Heart right ventricle (tissue), 16 donors: ENCODE data around the gene COL12A1. TPM values are rescaled to one million over a fixed set of nuclear protein-coding genes. Genes with fewer than 3 reads are reported as not detected.
A peak's percentile ranks its signal among the peaks of the same experiment; 100 is the strongest.

ENCODE experiments used
- ATAC-seq, 8 donors: fragments of 200-7000 bp; cut with Tn5 transposase; one replicate each; pipeline ENCODE4 v1.9.1; 2020; ENCODE audit warnings: mild to moderate bottlenecking in 8 of 8, moderate library complexity in 8 of 8, moderate number of reproducible peaks in 1 of 8
- DNase-seq, 2 donors: peaks; one replicate each; pipeline ENCODE4 v3.0.0-alpha.2; 2020
- H3K27ac ChIP-seq, 10 donors: fragments of 200-600 bp; sonication (generic) in 2 of 10; one replicate each; pipeline versions ENCODE4 v1.5.0 to v1.8.0; 2020 to 2022; ENCODE audit warnings: mild to moderate bottlenecking in 3 of 10
- H3K27me3 ChIP-seq, 7 donors: fragments of 200-600 bp; one replicate each; pipeline ENCODE4 v1.8.0; 2021 to 2022; ENCODE audit warnings: mild to moderate bottlenecking in 2 of 7
- H3K36me3 ChIP-seq, 9 donors: fragments of 200-600 bp; sonication (generic) in 1 of 9; one replicate each; pipeline versions ENCODE4 v1.5.0 to v1.8.0; 2020 to 2022; ENCODE audit warnings: mild to moderate bottlenecking in 2 of 9
- H3K4me1 ChIP-seq, 9 donors: fragments of 200-600 bp; sonication (generic) in 1 of 9; one replicate each; pipeline versions ENCODE4 v1.5.0 to v1.8.0; 2020 to 2022; ENCODE audit warnings: mild to moderate bottlenecking in 4 of 9
- H3K4me3 ChIP-seq, 10 donors: fragments of 200-600 bp; sonication (generic) in 2 of 10; one replicate each; pipeline versions ENCODE4 v1.5.0 to v1.8.0; 2020 to 2022; ENCODE audit warnings: mild to moderate bottlenecking in 7 of 10, moderate library complexity in 2 of 10
- H3K9me3 ChIP-seq, 11 donors: fragments of 200-600 bp in 10 of 11; sonication (generic) in 2 of 11; one replicate each; pipeline versions ENCODE4 v1.5.0 to v1.8.0; 2013 to 2022; ENCODE audit warnings: mild to moderate bottlenecking in 2 of 11, control low read depth in 1 of 11, moderate library complexity in 1 of 11
- WGBS, 2 donors: extraction: QIAGEN DNeasy Blood & Tissue Kit; methylation state at CpG; one replicate each; pipeline ENCODE4 v1.1.7; 2013; ENCODE audit warnings: inconsistent platforms in 1 of 2; 5-methylcytosine and 5-hydroxymethylcytosine counted together
- intact Hi-C, 10 donors: fragments of 100-400 bp; cut with DNase I; formaldehyde crosslinking; loops; one replicate each; pipeline versions ENCODE4 v1.11.1 to v1.14.2; 2022
- polyA plus RNA-seq, 2 donors: library from polyadenylated mRNA; stranded (reverse); fragments of 200-250 nt; gene quantifications; one replicate each; pipeline ENCODE4 v1.2.3, GENCODE V29; 2013
- total RNA-seq, 10 donors: library from RNA; stranded (reverse); fragmentation: NEBNext Ultra II Directional in 3 of 10; extraction: Animal tissue kit (Norgen Biotek cat#: 25700) in 3 of 10; gene quantifications; one replicate each; pipeline versions ENCODE4 v1.2.1 to v1.2.4, GENCODE V29; 2021 to 2023
- TF ChIP-seq, protein P1 (sequence below), 9 donors: fragments of 200-600 bp; sonication (generic) in 2 of 9; IDR thresholded peaks; one replicate each; pipeline versions ENCODE4 v1.5.0 to v1.8.0; 2021 to 2022; ENCODE audit warnings: antibody characterized with exemption in 9 of 9, mild to moderate bottlenecking in 5 of 9, moderate library complexity in 1 of 9
- donor health status: Arrhythmogenic right ventricular cardiomyopathy.
- donor health status: ischemic (EF 13 %, LVEDD 7.1; RV severe dilation, severe dysfunction).
- donor health status: healthy with polysubstance abuse.
- donor health status: DM: no; HTN: yes; CAD: no.
- donor health status: DM: no; HTN: no; CAD: no.
- donor health status: ischemic (EF 25% LVEDD 6.9; RV normal size, moderate dysfunction).
- donor health status: ischemic (EF 25% LVEDD 5.7; RV mildly dilated, moderate dysfunction).
- donor health status: healthy.
- donor health status: DM: yes; HTN: yes; CAD: no.
- donor health status: Ischemic cardiomyopathy.
- donor health status: ischemic (EF 35%, LVEDD 5.7; RV mildly dilated, moderate dysfunction).
- donor health status: nonischemic (EF 11% LVEDD 7.7; RV severe dilation, severe dysfunction).
- donor health status: DM: yes; HTN: yes; CAD: no.
- donor health status: PGD.
- donor health status: ischemic (EF 29% LVEDD 5.4; RV normal size, mild dysfunction).
- donor health status: nonischemic (EF 23%, LVEDD 6.1; RV moderate dilation, normal function).

The COL12A1 gene
- total and polyA plus RNA-seq, 12 donors, result 5.7 to 27.0 (median 16.1) TPM

DNA sequence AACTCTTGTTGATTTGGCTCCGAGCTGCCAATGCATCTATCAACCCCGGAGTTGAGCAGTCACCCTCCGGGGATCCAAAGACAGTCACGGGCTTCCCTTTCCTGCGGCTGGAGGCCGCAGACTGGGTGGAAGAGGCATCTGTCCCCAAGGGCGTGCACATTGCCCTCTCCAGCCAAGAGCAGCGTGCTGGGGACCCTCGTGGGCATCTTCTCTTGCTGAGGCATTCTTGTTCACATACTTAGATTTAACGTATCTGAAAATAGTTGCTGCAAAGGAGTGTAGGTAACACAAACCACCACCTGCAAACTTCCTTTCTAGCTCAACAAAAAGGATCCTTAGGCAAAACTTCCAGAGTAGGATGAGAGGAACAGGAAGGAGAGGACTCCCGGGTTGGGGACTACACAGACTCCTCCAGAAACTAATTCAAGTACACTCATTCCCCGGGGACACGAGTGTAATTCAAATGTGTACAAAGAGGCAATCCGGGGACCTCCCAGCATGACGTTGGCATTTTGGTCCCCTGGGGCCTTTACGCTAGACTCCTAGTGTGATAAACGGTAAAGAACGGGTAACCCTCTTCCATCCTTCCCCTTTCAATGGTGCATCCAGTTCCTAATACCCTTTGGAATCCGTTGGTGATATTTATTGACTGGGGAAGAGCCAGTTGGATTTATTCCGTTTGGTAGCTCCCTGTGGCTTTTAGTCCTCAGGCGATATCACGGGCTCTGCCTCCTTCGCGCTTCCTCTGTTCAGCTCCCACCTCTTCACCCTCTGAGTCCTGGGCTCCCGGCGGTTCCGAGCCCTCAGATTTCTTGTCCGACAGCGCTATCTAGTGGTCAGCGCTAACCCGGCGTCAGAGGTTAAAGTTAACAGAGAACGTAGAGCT, 2.7 kb upstream of the COL12A1 start:
- H3K36me3 ChIP-seq, result no peaks in the 10 kb centered on the region
- DNase-seq, result peak; percentile 84 to 87
- H3K27me3 ChIP-seq, result peaks cover 0 to 77% (median 42%) of the 10 kb centered on the region in 7 donors
- peak overlapping the region in 7 of 10 donors; percentile 23 to 71 (median 60) for H3K27ac ChIP-seq
- no peaks in the 10 kb centered on the region for H3K9me3 ChIP-seq
- WGBS, 2 donors, result 9 to 11% methylated on average over 33 of the region's 33 CpGs
- peak overlapping the region in 9 of 10 donors; percentile 14 to 49 (median 37) for H3K4me3 ChIP-seq
- ATAC-seq, result peak; percentile 53 to 76 (median 71)
- intact Hi-C loops, result loop anchor here (1.0 to 10.0 kb wide), 26 partner anchors 314 to 1534 kb away; no protein-coding TSS in a partner anchor
- peaks cover 0 to 70% (median 43%) of the 10 kb centered on the region in 9 donors for H3K4me1 ChIP-seq
- TF ChIP-seq, protein P1, sequence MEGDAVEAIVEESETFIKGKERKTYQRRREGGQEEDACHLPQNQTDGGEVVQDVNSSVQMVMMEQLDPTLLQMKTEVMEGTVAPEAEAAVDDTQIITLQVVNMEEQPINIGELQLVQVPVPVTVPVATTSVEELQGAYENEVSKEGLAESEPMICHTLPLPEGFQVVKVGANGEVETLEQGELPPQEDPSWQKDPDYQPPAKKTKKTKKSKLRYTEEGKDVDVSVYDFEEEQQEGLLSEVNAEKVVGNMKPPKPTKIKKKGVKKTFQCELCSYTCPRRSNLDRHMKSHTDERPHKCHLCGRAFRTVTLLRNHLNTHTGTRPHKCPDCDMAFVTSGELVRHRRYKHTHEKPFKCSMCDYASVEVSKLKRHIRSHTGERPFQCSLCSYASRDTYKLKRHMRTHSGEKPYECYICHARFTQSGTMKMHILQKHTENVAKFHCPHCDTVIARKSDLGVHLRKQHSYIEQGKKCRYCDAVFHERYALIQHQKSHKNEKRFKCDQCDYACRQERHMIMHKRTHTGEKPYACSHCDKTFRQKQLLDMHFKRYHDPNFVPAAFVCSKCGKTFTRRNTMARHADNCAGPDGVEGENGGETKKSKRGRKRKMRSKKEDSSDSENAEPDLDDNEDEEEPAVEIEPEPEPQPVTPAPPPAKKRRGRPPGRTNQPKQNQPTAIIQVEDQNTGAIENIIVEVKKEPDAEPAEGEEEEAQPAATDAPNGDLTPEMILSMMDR (IDR thresholded peaks at IDR 0.05), result peak; percentile 59 to 95 (median 88)

DNA sequence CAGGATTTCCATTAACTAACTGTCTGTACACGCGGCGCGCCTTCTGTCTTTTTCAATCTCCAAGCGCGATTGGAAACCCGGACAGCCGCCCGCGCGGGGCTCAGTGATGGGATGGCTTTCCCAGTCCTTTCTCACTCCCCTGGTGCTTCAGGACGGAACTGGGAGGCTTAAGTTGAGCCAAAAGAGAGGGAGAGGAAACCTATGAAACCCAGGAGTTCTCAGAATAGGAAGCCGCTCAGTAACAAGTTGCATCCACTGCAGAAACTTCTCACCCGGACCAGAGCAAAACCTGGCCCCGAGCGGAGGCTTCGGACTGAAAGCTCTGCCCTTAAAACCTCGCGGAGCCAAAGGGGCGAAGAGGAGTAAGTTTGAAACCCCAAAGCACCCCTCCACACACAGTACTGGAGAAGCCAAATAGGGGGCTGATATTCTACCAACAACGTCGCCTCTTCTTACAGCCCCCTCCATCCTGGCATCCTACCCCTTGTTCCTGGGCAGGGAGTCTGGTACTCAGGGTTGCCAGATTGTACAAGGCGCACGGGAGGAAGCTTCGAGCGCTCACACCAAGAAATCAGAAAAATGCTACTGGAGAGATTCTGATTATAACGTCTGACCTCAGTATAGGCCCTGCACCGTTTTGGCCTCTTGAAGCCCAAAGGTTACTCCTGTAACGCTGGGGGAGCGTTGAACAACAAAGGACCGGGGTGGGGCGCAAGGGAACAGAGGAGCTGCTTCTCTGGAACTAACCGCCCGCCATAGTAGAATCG, 906 bp upstream of the COL12A1 start:
- DNase-seq, result peak in 1 of 2 donors; percentile 29
- peak overlapping the region; percentile 34 to 86 (median 70) for H3K27ac ChIP-seq
- H3K9me3 ChIP-seq, result no peaks in the 10 kb centered on the region
- H3K4me1 ChIP-seq, result peaks cover 0 to 61% (median 39%) of the 10 kb centered on the region in 9 donors
- TF ChIP-seq, protein P1 (IDR thresholded peaks at IDR 0.05), result no peak
- no peaks in the 10 kb centered on the region for H3K36me3 ChIP-seq
- WGBS, 2 donors, result 13 to 19% methylated on average over 35 of the region's 35 CpGs
- peak overlapping the region in 9 of 10 donors; percentile 41 to 66 (median 61) for H3K4me3 ChIP-seq
- ATAC-seq, result peak in 3 of 8 donors; percentile 0 to 2 (median 0)
- intact Hi-C loops, result loop anchor here (2.0 to 10.0 kb wide), 21 partner anchors 312 to 1532 kb away; no protein-coding TSS in a partner anchor
- H3K27me3 ChIP-seq, result peaks cover 0 to 91% (median 52%) of the 10 kb centered on the region in 7 donors

DNA sequence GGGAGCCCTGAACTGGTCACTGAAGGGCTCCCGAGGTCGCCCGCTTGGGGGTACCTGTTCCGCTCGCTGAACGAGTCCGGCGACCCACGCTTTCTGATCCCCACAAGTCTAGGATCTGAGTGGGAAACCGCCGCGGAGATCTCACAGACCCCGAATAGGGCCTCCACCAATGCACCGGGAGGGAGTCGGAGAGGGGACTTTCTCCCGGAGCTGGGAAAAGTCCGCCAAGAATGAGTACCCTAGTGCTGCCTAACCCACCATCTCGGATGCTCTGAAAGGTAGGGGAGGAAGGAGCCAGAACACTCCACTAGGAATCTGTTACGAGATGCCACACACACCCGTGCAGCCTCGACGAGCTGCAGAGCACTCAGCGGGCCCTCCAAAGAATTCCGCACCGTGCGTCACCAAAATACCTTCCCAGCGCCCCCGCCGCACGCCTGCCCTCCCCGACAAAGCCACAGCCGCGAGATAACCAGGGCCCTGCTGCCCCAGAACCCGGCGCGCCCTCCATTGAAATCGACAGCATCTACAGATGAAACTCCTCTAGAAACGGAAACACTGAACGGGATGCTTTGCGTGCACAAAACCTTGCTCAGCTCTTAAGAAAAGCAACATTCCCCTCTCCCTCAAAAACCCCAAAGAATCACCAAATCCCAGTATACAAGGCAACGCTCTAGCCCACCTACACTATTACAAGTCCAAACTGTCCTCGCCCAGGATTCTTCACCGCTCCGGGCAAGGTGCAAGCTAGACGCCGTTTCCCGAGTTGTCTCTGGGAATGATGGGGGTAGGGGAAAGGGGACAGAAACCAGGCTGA, 686 bp downstream of the COL12A1 start:
- TF ChIP-seq, protein P1 (IDR thresholded peaks at IDR 0.05), result no peak
- Histone ChIP-seq H3K4me1 (peaks cover 0 to 59% (median 38%) of the 10 kb centered on the region in 9 donors), H3K27me3 (peaks cover 0 to 99% (median 62%) of the 10 kb centered on the region in 7 donors), H3K36me3 (no peaks in the 10 kb centered on the region), H3K27ac (peak overlapping the region; percentile 46 to 86 (median 70)), H3K9me3 (no peaks in the 10 kb centered on the region), H3K4me3 (peak overlapping the region; percentile 41 to 82 (median 61))
- intact Hi-C loops, result loop anchor here (5.0 to 10.0 kb wide), 19 partner anchors 310 to 1530 kb away; no protein-coding TSS in a partner anchor
- peak; percentile 31 to 37 for DNase-seq
- ATAC-seq, result peak in 4 of 8 donors; percentile 5 to 12 (median 8)
- WGBS, 2 donors, result 1% methylated on average over 47 of the region's 47 CpGs
